ENCODE results near the gene ITCH.

Gene ITCH

DNA sequence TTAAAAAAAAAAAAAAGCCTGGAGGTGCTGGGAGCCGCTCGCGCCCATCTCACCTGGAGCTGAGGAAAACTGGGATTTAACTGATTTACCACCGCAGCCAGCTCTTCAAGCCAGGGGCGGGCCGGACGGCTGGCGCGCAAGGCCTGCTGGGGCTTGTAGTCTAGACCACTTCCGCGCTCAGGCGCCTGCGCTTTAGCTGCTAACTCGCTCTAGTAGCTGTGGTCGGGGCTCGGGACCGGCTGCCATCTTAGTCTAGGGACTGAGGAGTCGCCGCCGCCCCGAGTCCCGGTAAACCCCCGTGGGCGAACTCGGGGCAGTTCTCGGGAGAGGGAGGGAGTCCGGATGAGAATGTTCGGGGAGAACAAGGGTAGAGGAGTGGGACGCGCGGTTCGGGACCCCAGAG, at the start of gene ITCH:
TSS of gene ITCH (plus strand) at position 212 of the 403 bp plus-strand sequence. CDS start 30,539 bp downstream, outside the sequence.
- peak within 1 kb of the TSS; percentile 95 to 97 for H3K27ac ChIP-seq
- TF ChIP-seq CTCF (IDR thresholded peaks at IDR 0.05): no peak
- DNase-seq (ENCODE audit: low spot score): peak; percentile 95
- H3K4me3 ChIP-seq: peak within 1 kb of the TSS; percentile 89

DNA sequence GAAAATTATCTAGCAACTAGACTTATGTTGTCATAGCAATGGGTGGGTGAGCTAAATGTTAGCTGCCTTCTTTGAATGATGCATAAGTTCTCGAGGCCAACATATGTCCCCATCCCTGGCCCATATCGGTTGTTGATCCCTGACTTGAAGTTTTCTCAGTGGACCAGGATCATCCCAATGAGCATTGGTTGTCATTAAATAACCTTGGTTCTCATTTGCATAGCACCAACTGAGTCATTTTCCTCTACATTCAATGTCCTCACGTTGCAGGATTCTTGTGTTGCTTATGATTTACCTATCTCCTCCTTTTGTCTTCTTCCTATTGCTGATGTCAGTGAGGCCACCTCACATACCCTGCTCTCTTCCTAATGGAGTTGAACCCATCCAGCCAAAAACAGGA, 47.8 kb upstream of the ITCH start:
- no peak overlapping the region for H3K27ac ChIP-seq
- no peak overlapping the region for H3K4me3 ChIP-seq
- no peak for TF ChIP-seq CTCF (IDR thresholded peaks at IDR 0.05)
- no peak for DNase-seq (ENCODE audit: low spot score)

DNA sequence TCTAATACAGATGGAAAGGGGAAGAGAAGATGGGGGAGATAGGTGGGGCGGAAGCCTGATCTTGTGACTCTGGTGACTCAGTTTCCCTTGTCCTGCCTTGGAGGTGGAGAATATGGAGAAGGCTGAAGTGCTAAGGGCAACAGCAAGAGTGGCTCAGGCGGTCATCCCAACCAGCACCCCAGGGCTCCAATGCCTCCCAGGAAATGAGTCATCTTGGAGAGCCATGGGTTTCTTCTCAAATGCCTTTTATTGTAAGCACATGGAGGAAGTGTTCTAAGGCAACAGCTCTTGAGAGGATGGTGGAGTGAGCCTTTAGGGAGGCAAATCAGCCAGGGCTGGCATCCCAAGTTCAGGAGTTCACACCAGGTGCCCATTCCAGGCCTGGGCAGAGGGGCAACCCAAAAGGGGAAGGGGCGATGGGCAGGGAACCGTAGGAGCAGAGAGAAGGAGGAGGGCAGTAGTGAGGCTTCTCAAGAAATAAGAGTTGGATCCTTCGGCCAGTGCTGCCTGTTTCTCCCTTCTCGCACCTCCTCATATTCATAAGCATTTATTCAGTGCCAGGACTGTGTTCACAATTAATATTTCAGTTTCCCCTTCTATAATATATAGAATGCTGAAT, 46.8 kb upstream of the ITCH start:
- Histone ChIP-seq H3K4me3 (no peak overlapping the region), H3K27ac (no peak overlapping the region)
- no peak for DNase-seq (ENCODE audit: low spot score)
- no peak for TF ChIP-seq CTCF (IDR thresholded peaks at IDR 0.05)

DNA sequence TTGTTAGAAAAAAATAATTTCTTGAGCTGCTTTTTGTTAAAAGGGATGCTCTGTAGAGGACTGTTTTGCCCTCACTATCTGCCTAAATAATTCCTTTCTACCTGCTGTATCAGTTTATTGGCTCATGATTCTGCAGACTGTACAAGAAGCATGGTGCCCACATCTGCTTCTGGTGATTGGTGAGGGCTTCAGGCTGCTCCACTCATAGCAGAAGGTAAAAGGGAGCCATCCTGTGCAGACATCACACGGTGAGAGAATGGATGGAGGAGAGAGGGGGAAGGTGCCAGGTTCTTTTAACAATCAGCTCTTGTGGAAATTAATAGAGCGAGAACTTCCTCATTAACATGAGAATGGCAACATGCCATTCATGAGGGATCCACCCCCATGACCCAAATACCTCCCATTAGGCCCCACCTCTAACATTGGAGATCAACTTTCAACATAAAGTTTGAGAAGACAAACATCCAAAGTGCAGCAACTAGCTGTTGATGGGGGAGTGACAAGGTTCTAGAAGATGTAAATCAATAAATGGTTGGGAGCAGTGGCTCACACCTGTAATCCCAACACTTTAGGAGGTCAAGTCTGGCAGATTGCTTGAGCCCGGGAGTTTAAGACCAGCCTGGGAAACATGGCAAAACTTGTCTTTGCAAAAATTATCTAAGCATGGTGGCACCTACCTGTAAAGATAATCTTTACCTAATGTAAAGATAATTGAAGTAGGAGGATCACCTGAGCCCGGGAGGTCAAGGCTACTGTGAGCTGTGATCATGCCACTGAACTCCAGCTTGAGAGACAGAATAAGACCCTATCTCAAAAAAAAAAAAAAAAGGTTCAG, 44.2 kb upstream of the ITCH start:
- TF ChIP-seq CTCF (IDR thresholded peaks at IDR 0.05): no peak
- Histone ChIP-seq H3K4me3 (no peak overlapping the region), H3K27ac (no peak overlapping the region)
- no peak for DNase-seq (ENCODE audit: low spot score)

GRCh38 chr20:34320861-34321260, 42.2 kb upstream of the ITCH start:
- Histone ChIP-seq H3K4me3 (no peak overlapping the region), H3K27ac (no peak overlapping the region)
- no peak for DNase-seq (ENCODE audit: low spot score)
- TF ChIP-seq CTCF (IDR thresholded peaks at IDR 0.05): no peak

- H3K27ac ChIP-seq: no peak overlapping the region
- TF ChIP-seq CTCF (IDR thresholded peaks at IDR 0.05): no peak
- no peak overlapping the region for H3K4me3 ChIP-seq
- DNase-seq (ENCODE audit: low spot score): no peak
These were observed 40.6 kb upstream of the ITCH start for GRCh38 chr20:34322267-34323105.

All from coronary artery (tissue), 2 donors.